COLO829 (cell line): ENCODE results near the gene NLRP2B.
"Not testable (repeated sequence)": the region's sequence is repeated elsewhere in the genome, so short reads cannot be mapped to it uniquely, and the experiment has no call there.

Experiments
- DNase-seq: peaks from one replicate; pipeline ENCODE4 v3.0.0; 2012; ENCODE audit warnings: low spot score

Gene NLRP2B

GRCh38 chrX:57680160-57680559, at the start of gene NLRP2B:
TSS of gene NLRP2B (minus strand) at chrX:57680260.
- no peak for DNase-seq

- DNase-seq: not testable (repeated sequence)
Measured at GRCh38 chrX:57725995-57726394, 45.9 kb upstream of the NLRP2B start.

DNA sequence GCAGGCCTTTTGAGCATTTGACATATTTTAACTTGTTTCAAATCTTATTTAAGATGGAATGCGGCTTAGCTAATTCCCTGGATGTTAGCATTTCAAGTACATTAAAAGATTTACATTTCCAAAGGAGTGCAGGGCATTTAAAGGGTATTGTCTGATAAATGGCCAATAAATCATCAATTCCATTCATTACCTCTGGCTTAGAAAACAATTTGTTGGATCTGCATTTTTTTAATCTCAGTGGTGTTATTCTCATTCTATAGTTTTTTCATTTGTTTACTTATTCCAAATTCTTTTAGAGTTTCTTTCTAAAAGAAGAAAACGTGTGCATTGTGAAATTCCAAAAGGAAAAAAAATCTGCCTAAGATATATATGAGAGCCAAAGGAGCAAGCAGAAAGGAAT, 1.3 kb upstream of the NLRP2B start:
- no peak for DNase-seq

DNA sequence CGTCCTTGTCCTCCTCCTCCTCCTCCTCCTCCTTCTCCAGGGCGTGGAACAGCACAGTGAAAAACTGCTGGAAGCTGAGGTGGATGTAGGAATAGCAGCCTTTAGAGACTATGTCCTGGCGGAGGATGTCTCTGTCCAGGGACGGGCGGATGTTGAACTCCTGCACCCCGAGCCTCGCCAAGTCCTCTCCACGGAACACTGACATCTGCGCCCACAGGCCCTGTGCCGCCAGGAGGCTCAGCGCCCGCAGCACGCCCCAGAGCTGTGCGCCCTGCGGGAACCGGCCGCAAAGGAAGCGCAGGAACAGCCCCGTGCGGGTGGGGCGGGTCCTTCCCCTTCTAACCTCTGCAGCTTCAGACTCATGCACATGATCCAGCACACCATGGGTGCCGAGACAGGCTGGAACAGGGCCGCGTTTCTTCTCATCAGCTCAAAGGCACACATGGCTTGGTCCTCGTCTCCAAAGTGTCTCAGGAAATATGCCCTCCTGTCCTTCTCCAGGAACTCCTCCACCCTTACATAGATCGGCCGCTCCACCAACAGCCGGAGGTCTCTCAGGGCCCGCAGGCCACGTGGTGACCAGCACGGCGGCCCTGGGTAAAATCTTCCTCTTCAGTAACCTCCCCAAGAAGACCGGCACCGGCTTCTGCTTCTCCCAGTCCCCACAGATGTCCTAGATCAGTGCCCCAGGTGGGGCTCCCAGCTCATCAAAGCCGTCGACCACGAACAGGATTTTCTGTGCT, 1.2 kb downstream of the NLRP2B start:
- no peak for DNase-seq

DNA sequence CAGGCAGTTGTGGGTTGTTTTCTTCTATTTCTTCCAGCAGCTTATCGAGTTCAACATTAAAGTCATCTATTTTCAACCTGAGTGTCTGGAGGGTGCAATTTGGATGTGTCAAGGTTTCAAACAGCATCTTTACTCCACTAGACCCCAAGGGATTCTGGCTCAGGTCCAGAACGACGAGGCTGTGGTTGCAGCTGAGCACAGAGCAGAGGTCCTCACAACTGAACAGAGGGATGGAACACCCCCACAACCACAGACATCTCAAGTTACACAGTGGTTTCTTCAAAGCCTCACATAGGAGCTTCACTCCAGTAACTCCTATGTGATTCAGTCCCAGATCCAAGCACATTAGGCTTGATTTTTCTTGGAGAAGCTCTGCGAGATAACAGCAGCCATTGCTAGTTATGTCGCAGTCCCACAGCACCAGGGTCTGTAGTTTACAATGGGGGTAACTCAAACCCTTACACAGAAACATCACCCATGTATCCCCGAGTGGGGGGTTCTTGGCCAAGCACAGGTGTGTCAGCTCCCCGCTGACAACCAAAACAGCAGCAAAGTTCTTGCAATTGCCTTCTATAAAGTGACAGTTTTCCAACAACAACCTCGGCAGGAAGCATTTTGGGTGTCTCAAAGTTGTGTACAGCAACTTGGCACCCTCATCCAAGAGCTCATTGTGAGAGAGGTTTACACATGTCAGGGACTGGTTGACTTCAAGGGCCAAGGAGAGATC, 2.8 kb downstream of the NLRP2B start:
- no peak for DNase-seq

- no peak for DNase-seq
Measured at GRCh38 chrX:57675320-57675719, 4.7 kb downstream of the NLRP2B start.

DNA sequence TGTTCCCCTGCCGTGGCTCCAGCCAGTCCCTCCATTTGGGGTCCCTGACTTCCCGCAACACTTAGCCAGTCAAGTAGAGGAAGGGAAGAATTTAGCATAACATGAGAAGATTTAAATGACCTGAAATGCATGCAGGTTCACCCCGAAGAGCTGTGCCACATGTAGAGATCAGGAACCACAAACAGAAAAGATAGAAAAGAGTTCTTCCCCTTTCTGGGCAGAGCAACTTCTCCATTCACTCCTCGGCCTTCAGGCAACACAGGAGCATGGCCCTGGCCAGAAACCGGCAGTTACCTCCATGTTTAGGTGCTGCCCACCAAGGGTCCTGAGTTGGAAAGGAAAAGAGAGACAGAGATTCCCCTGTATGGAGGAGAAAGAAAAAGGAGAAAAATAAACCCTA, 5.2 kb downstream of the NLRP2B start:
- DNase-seq: no peak

DNA sequence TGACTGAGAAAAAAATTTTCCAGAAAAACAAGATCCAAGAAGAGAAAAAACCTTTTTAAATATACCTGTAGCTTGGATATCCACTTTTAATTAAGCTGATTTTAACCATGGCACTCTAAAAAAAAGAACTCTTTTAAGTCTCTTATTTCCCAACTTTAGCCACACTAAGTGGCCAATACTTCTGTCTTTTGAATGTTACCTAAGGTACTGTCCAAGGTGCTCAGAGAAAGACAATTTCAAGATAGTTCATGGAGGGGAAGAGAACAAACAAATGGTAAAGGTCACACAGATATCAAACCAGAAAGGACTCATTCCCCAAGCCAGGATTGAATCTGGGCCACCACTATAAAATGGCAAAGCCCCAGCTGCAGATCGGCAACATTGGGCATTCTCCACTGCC, 10.1 kb downstream of the NLRP2B start:
- DNase-seq: no peak

GRCh38 chrX:57667010-57667409, 13.1 kb downstream of the NLRP2B start:
- no peak for DNase-seq

DNA sequence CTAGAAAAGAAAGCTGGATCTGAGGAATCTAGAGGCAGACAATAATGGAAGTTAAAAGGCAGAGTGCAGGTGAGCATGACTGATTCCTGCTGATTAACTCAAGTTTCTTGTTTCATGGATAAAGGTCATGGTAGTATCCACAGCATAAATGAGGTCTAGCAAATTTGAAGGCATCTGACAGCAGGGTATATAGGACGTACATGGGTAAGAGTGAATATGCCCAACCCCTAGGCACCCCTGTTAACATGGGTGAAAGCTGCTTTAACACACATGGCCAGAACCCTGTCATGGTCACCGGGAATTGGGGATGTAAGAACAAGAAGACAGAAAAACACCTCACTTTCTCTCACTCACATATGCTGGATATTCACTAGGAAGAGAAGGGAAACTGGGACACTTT, 25.0 kb downstream of the NLRP2B start:
- DNase-seq: no peak

DNA sequence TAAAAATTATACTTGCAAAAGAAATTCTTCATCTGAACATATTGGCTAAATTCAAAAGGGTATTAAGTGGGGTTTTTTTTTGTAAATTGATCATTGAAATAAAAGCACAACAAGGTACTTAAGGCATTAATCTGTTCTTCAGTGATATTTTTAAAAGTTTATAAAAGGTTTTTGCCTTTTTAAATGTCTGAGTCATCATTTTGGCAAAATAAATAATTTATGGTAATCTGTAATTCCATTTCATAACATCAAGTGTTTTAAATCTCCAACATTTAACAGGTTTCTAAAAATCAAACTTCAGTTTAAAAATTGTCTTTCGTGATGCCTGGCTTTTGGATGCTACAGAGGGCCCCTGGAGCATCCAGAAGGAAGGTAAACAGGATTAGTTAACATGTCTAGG, 27.4 kb downstream of the NLRP2B start:
- DNase-seq: no peak

DNA sequence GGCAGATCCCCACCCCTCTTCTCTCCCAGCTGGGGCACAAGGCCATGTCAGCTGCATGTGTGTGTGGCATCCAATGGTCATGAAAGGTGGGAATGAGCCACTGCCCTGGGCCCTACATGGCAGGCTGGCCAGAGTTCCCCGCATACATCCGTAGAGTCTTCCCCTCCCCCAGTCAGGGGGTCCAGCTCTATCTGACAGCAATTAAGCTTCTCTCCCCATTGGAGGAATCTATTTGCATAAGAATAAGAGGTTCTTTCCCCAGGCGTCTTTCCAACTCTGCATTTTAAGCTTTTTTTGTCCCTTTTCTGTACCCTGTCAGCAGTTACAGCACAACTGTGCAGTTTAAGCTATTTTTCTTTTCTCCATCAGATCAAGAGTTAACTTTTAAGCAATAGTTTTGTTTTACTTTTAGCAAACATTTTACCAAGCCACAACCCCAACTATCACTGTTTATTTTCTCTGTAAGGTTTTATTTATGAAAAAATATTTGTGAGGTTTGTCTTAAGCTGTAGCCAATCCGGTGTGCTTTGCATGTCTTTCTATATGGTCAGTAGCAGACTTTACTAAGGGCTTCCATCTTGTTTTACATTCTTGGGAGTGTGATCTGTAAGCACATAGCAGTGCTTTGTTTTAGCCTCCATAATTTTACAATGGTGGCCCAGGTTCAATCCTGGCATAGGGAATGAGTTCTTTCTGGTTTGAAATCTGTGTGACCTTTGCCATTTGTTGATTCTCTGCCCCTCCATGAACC, 28.7 kb downstream of the NLRP2B start:
- no peak for DNase-seq

DNA sequence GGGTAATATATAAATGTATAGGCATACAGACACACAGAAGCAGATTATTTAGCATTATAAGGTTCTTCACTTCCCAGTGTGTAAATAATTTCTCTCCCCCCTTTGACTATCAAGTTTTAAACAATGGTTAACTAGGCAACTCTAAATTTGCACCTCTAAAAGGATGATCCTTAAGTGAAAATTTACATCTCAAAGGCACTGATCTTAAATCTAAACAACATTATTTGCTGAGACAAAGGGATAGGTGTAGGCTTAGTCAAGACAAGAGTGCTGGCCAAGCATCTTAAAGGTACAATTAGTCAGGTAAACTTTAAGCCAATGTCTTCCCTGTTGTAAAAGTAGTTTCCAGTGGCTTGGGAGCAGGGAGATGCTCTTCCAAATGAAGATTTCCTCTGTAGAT, 33.0 kb downstream of the NLRP2B start:
- no peak for DNase-seq

- DNase-seq: no peak
Measured at GRCh38 chrX:57643698-57644097, 36.4 kb downstream of the NLRP2B start.

- no peak for DNase-seq
Measured at GRCh38 chrX:57641338-57641737, 38.7 kb downstream of the NLRP2B start.

DNA sequence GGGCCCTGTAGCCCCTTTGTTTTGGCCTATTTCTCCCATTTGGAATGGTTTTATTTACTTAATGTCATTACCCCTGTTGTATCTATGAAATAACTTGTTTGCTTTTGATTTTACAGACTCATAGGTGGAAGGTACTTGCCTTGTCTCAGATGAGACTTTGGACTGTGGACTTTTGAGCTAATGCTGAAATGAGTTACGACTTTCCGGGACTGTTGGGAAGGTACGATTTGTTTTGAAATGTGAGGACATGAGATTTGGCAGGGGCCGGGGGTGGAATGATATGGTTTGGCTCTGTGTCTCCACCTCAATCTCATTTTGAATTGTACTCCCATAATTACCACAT, 39.4 kb downstream of the NLRP2B start:
- DNase-seq: no peak

GRCh38 chrX:57629438-57629837, 50.6 kb downstream of the NLRP2B start:
- not testable (repeated sequence) for DNase-seq
